GM12878 (cell line): ENCODE data around the gene CDYL. TPM values are rescaled to one million over a fixed set of nuclear protein-coding genes. Genes with fewer than 3 reads are reported as not detected.

Experiments
- ATAC-seq: fragments of 200-7000 bp; cut with Tn5 transposase; 3 replicates; pipeline ENCODE4 v1.9.1; 2020; ENCODE audit warnings: mild to moderate bottlenecking, moderate library complexity
- BruUV-seq: library from RNA; stranded (reverse); fragments of 400-500 nt; replicated peaks from 2 replicates; lab custom pipeline; 2021; lab: Mats Ljungman, UMichigan
- CTCF ChIA-PET: fragments of 300-600 bp; sonication (Branson Sonifier 250); formaldehyde crosslinking; extraction: SDS; loops from one replicate; lab custom pipeline; 2021; ENCODE audit warnings: inconsistent platforms; lab: Yijun Ruan, JAX
- POLR2A ChIA-PET: fragments of 350-600 bp; formaldehyde crosslinking; extraction: SDS; loops from one replicate; lab custom pipeline; 2021; ENCODE audit warnings: inconsistent platforms; lab: Charles Lee
- RAD21 ChIA-PET: fragments of 300-600 bp; sonication (Branson Sonifier 250); formaldehyde crosslinking; loops from one replicate; lab custom pipeline; 2023; ENCODE audit warnings: antibody characterized with exemption; ENCODE audit not compliant: unreplicated experiment; lab: Charles Lee
- SMC1A ChIA-PET: fragments of 300-600 bp; sonication (Branson Sonifier 250); formaldehyde crosslinking; loops from one replicate; lab custom pipeline; 2023; ENCODE audit not compliant: unreplicated experiment, uncharacterized antibody; lab: Charles Lee
- DNase-seq: peaks from one replicate; pipeline ENCODE4 v3.0.0-alpha.2; 2011; ENCODE audit warnings: low read depth, low spot score
- FAIRE-seq: peaks from 3 replicates; lab custom pipeline; 2011; peaks lifted over from hg19 to GRCh38; lab: Jason Lieb, UNC
- H2AFZ ChIP-seq: 2 replicates; pipeline ENCODE4 v1.6.0; 2011; ENCODE audit warnings: low read depth, low read length, control low read depth; ENCODE audit not compliant: control insufficient read depth
- H3K27ac ChIP-seq: 2 replicates; pipeline ENCODE4 v1.5.1; 2011; ENCODE audit warnings: control low read depth; ENCODE audit not compliant: control insufficient read depth, insufficient read depth
- H3K27me3 ChIP-seq, 2 experiments: replicated peaks in 1 of 2; 2 replicates each; pipeline versions ENCODE4 v1.6.0 to v1.6.1; 2011; ENCODE audit warnings: low read length in 1 of 2; ENCODE audit not compliant: control insufficient read depth in 2 of 2, insufficient read depth in 2 of 2
- H3K36me3 ChIP-seq, 2 experiments: 2 replicates each; pipeline ENCODE4 v1.5.1; 2011; ENCODE audit warnings: low read length in 1 of 2; ENCODE audit not compliant: control insufficient read depth in 2 of 2, insufficient read depth in 2 of 2
- H3K4me1 ChIP-seq: 2 replicates; pipeline ENCODE4 v1.6.1; 2011; ENCODE audit warnings: mild to moderate bottlenecking, low read length, moderate library complexity, mixed read lengths; ENCODE audit not compliant: control insufficient read depth, insufficient read depth
- H3K4me2 ChIP-seq: 2 replicates; pipeline ENCODE4 v1.6.0; 2011; ENCODE audit warnings: control low read depth; ENCODE audit not compliant: control insufficient read depth, insufficient read depth
- H3K4me3 ChIP-seq: fragments of 200-600 bp; sonication (generic); 2 replicates; pipeline ENCODE4 v1.5.1; 2016
- H3K79me2 ChIP-seq: 2 replicates; pipeline ENCODE4 v1.6.0; 2011; ENCODE audit warnings: low read length; ENCODE audit not compliant: control insufficient read depth, insufficient read depth
- H3K9ac ChIP-seq: 2 replicates; pipeline ENCODE4 v1.8.0; 2011; ENCODE audit warnings: low read length, control low read depth, mixed read lengths; ENCODE audit not compliant: control insufficient read depth, insufficient read depth
- H3K9me3 ChIP-seq: replicated peaks from 3 replicates; pipeline ENCODE4 v1.5.1; 2011; ENCODE audit warnings: mild to moderate bottlenecking, low read length; ENCODE audit not compliant: control insufficient read depth, insufficient read depth
- H4K20me1 ChIP-seq: 2 replicates; pipeline ENCODE4 v1.6.0; 2011; ENCODE audit not compliant: control insufficient read depth, insufficient read depth
- CTCF ChIP-seq, 3 experiments: IDR thresholded peaks in 2 of 3; conservative IDR thresholded peaks in 1 of 3; 2 replicates each; pipeline ENCODE4 v1.5.1; 2011; ENCODE audit warnings: low read depth in 3 of 3, low read length in 3 of 3, mild to moderate bottlenecking in 3 of 3, control low read depth in 2 of 3, moderate library complexity in 2 of 3, inconsistent platforms in 1 of 3, mixed read lengths in 1 of 3; ENCODE audit not compliant: control insufficient read depth in 2 of 3, insufficient read depth in 1 of 3; ENCODE audit errors: extremely low read depth in 1 of 3
- FOS ChIP-seq: IDR thresholded peaks from 3 replicates; pipeline ENCODE4 v1.6.1; 2011; ENCODE audit warnings: borderline replicate concordance; ENCODE audit not compliant: insufficient read length; ENCODE audit errors: extremely low read depth
- HDAC2 ChIP-seq: fragments of 200-600 bp; sonication (generic); IDR thresholded peaks from 2 replicates; pipeline ENCODE4 v1.6.1; 2017
- NR2C2 ChIP-seq: IDR thresholded peaks from 2 replicates; pipeline ENCODE4 v1.6.1; 2011; ENCODE audit warnings: borderline replicate concordance, low read depth; ENCODE audit not compliant: control insufficient read depth, insufficient read length
- NRF1 ChIP-seq: conservative IDR thresholded peaks from 2 replicates; pipeline ENCODE4 v1.6.1; 2011; ENCODE audit warnings: mild to moderate bottlenecking, low read depth, low read length, improper control_type of control experiment
- POLR2AphosphoS5 ChIP-seq: IDR thresholded peaks from 2 replicates; pipeline ENCODE4 v1.6.1; 2011; ENCODE audit warnings: mild to moderate bottlenecking, low read length, inconsistent platforms
- RFX5 ChIP-seq: IDR thresholded peaks from 2 replicates; pipeline ENCODE4 v1.6.1; 2011; ENCODE audit warnings: low read depth, low read length, improper control_type of control experiment
- SMC3 ChIP-seq: IDR thresholded peaks from 2 replicates; pipeline ENCODE4 v1.6.1; 2011; ENCODE audit warnings: low read length, improper control_type of control experiment, borderline replicate concordance
- ZNF592 ChIP-seq: fragments of 450-650 bp; IDR thresholded peaks from 2 replicates; pipeline ENCODE4 v1.6.1; 2017; ENCODE audit warnings: mild to moderate bottlenecking, moderate library complexity
- WGBS: methylation state at CpG from one replicate; pipeline ENCODE4 v1.1.6; 2016; ENCODE audit warnings: low lambda C conversion rate; ENCODE audit not compliant: insufficient replicate concordance, insufficient coverage; ENCODE audit errors: missing lambda C conversion rate; 5-methylcytosine and 5-hydroxymethylcytosine counted together
- in situ Hi-C: fragments of 300-500 bp; cut with MboI; formaldehyde crosslinking; loops from 9 replicates; pipeline ENCODE4 v1.14.3; 2018; ENCODE audit warnings: mixed read lengths
- intact Hi-C: fragments of 100-400 bp; cut with micrococcal nuclease; formaldehyde crosslinking; loops from one replicate; pipeline ENCODE4 v1.14.2; 2022; ENCODE audit not compliant: unreplicated experiment
- polyA plus RNA-seq, 11 experiments: library from polyadenylated mRNA; depleted of rRNA in 4 of 11; unstranded in 6 of 11; stranded (reverse) in 5 of 11; fragments of >200 nt; fragmentation: Nextera tagmentation in 4 of 11; fragmentation: Illumina TruSeq in 1 of 11; extraction: Ambion mirVana in 4 of 11; extraction: Trizol in 1 of 11; gene quantifications; 1 replicate in 1 of 11; 2 replicates in 10 of 11; pipeline versions ENCODE4 v1.2.1 to v1.2.3, GENCODE V29; 2011 to 2016; ENCODE audit warnings: inconsistent platforms in 2 of 11, missing spikeins in 2 of 11, low read depth in 1 of 11
- total RNA-seq, 4 experiments: library from RNA; depleted of rRNA in 3 of 4; stranded (reverse); fragments of >200 nt in 3 of 4; fragmentation: Illumina TruSeq in 1 of 4; extraction: Trizol in 1 of 4; gene quantifications; 2 replicates each; pipeline versions ENCODE4 v1.2.1 to v1.2.3, GENCODE V29; 2013 to 2021
- TF ChIP-seq, protein P1 (sequence below): IDR thresholded peaks from 2 replicates; pipeline ENCODE4 v1.6.1; 2012; ENCODE audit warnings: low read length, inconsistent platforms

Gene CDYL
- total and polyA plus RNA-seq, 10 of the 15 experiments (the other 5 are each of a cell fraction or from before 2014, with no cell fraction given), result 9.3 to 61.2 (median 28.5) TPM

- ChIA-PET CTCF (no interaction called here), POLR2A (no interaction called here), RAD21 (no interaction called here), SMC1A (no interaction called here)
- FAIRE-seq, result no peak
- Histone ChIP-seq H2AFZ (no peak overlapping the region), H3K4me3 (no peak overlapping the region), H4K20me1 (no peaks in the 10 kb centered on the region), H3K27ac (no peak overlapping the region), H3K9ac (no peak overlapping the region), H3K36me3 (no peaks in the 10 kb centered on the region), H3K27me3 (no peaks in the 10 kb centered on the region; a peak in 1 of 4 replicates), H3K4me1 (no peaks in the 10 kb centered on the region), H3K79me2 (no peaks in the 10 kb centered on the region), H3K4me2 (no peak overlapping the region), H3K9me3 (peaks cover 1% of the 10 kb centered on the region; the same call in 1 of the 3 replicates)
- no peak for DNase-seq
- in situ Hi-C loops (no loop called here), intact Hi-C loops (no loop called here)
- TF ChIP-seq RFX5, result no peak
- no peak for ATAC-seq
- WGBS, result 43% methylated on average over 3 of the region's 3 CpGs
- no TSS peak for BruUV-seq
Measured at GRCh38 chr6:4979426-4979825, 203.2 kb downstream of the CDYL start.

- Histone ChIP-seq H3K4me3 (no peak overlapping the region), H4K20me1 (no peaks in the 10 kb centered on the region), H3K79me2 (no peaks in the 10 kb centered on the region), H3K4me1 (no peaks in the 10 kb centered on the region), H3K27me3 (no peaks in the 10 kb centered on the region; a peak in 1 of 4 replicates), H3K4me2 (no peak overlapping the region), H3K9me3 (peaks cover 1% of the 10 kb centered on the region; the same call in 1 of the 3 replicates), H3K27ac (no peak overlapping the region), H3K36me3 (no peaks in the 10 kb centered on the region), H3K9ac (no peak overlapping the region), H2AFZ (no peak overlapping the region)
- FAIRE-seq (no peak), DNase-seq (no peak), ATAC-seq (no peak)
- ChIA-PET CTCF (no interaction called here), SMC1A (no interaction called here), RAD21 (no interaction called here), POLR2A (interaction anchor here (0.6 kb wide), 1 partner anchor 699 kb away, joined by 3 read pairs; no protein-coding TSS in a partner anchor)
- WGBS, result 48% methylated on average over 6 of the region's 6 CpGs
- in situ Hi-C loops (no loop called here), intact Hi-C loops (no loop called here)
- BruUV-seq, result no TSS peak
- TF ChIP-seq FOS (no peak), NRF1 (no peak), CTCF (IDR thresholded peaks at IDR 0.05 in 2 of 3, conservative IDR thresholded peaks at IDR 0.05 in 1 of 3; ENCODE audit: control insufficient read depth in 2 of 3, extremely low read depth in 1 of 3, insufficient read depth in 1 of 3, low read depth in 3 of 3, low read length in 3 of 3) (no peak), HDAC2 (no peak), SMC3 (no peak), ZNF592 (no peak), NR2C2 (no peak), POLR2AphosphoS5 (no peak)
- TF ChIP-seq, protein P1, sequence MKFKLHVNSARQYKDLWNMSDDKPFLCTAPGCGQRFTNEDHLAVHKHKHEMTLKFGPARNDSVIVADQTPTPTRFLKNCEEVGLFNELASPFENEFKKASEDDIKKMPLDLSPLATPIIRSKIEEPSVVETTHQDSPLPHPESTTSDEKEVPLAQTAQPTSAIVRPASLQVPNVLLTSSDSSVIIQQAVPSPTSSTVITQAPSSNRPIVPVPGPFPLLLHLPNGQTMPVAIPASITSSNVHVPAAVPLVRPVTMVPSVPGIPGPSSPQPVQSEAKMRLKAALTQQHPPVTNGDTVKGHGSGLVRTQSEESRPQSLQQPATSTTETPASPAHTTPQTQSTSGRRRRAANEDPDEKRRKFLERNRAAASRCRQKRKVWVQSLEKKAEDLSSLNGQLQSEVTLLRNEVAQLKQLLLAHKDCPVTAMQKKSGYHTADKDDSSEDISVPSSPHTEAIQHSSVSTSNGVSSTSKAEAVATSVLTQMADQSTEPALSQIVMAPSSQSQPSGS, result no peak
Measured at GRCh38 chr6:4981761-4982160, 205.6 kb downstream of the CDYL start.
